GM23248 (cell line): ENCODE results near the gene PROCA1.

Experiments
- EZH2 ChIP-seq: fragments of 200-600 bp; sonication (generic); IDR thresholded peaks from 2 replicates; pipeline ENCODE4 v1.6.1; 2018; ENCODE audit warnings: antibody characterized with exemption, mild to moderate bottlenecking; ENCODE audit not compliant: insufficient read depth, poor library complexity, severe bottlenecking
- EZH2phosphoT487 ChIP-seq: fragments of 200-600 bp; sonication (generic); IDR thresholded peaks from 2 replicates; pipeline ENCODE4 v1.6.1; 2018; ENCODE audit warnings: antibody characterized with exemption, moderate library complexity, mild to moderate bottlenecking, low read depth; ENCODE audit not compliant: insufficient read depth

DNA sequence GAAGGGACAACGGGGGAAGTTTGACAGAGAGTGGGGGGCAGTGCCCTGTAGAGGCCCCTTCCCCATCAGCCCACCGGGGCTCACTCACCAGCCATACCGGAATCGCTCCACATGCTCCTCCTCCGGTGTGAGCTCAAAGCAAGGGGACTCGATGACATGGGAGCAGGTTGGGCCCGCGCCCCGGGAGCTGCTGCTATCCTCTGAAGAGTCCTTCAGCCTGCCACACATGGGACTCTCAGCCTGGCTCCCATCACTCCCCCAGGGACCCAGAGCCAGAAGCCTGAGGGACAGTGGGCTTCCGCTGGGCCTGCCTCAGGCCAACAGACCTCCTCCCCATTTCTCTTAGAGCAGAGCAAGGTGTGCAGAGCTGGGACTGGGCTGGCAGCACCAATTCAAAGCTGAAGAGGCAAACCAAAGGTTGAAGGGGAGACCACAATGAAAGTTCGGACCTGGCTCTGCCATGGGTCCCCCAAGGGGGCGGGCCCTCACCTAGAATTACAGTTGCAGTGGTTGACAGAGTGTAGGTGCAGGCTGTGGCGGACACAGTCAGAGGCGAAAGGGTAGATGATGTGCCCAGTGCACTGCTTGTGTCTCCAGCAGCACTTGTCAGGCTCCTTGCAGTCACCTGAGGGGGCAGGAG, 7.3 kb downstream of the PROCA1 start:
- TF ChIP-seq EZH2 (no peak), EZH2phosphoT487 (no peak)
